Chondrocyte (in vitro differentiated cells): ENCODE results near the gene ZDHHC7. TPM values are rescaled to one million over a fixed set of nuclear protein-coding genes. Genes with fewer than 3 reads are reported as not detected.

ENCODE experiments used
- DNase-seq: peaks from one replicate; pipeline ENCODE4 v3.0.0; 2021; ENCODE audit warnings: mixed read lengths, low spot score
- H3K27ac Mint-ChIP-seq: one replicate; pipeline ENCODE4 v1.8.0; 2021; ENCODE audit warnings: mild to moderate bottlenecking, moderate library complexity, mixed read lengths; ENCODE audit not compliant: unreplicated experiment
- H3K27me3 Mint-ChIP-seq: 2 replicates; pipeline ENCODE4 v1.8.0; 2021; ENCODE audit warnings: low read depth, mixed read lengths
- H3K36me3 Mint-ChIP-seq: 2 replicates; pipeline ENCODE4 v1.8.0; 2021; ENCODE audit warnings: low read depth, mixed read lengths
- H3K4me1 Mint-ChIP-seq: 2 replicates; pipeline ENCODE4 v1.8.0; 2021; ENCODE audit warnings: low read depth, mild to moderate bottlenecking, mixed read lengths
- H3K4me3 Mint-ChIP-seq: one replicate; pipeline ENCODE4 v1.8.0; 2021; ENCODE audit warnings: mild to moderate bottlenecking, moderate library complexity, mixed read lengths; ENCODE audit not compliant: unreplicated experiment
- H3K9me3 Mint-ChIP-seq: 2 replicates; pipeline ENCODE4 v1.8.0; 2021; ENCODE audit warnings: low read depth, mixed read lengths
- CTCF ChIP-seq: fragments of 200-600 bp; sonication (generic); IDR thresholded peaks from 2 replicates; pipeline ENCODE4 v1.5.0; 2021; ENCODE audit warnings: antibody characterized with exemption, mild to moderate bottlenecking, moderate library complexity
- total RNA-seq: library from RNA; stranded (reverse); gene quantifications from 3 replicates; pipeline ENCODE4 v1.2.1, GENCODE V29; 2021

The ZDHHC7 gene
- total RNA-seq, 1 donor from 2014 or later: 50.2 TPM

DNA sequence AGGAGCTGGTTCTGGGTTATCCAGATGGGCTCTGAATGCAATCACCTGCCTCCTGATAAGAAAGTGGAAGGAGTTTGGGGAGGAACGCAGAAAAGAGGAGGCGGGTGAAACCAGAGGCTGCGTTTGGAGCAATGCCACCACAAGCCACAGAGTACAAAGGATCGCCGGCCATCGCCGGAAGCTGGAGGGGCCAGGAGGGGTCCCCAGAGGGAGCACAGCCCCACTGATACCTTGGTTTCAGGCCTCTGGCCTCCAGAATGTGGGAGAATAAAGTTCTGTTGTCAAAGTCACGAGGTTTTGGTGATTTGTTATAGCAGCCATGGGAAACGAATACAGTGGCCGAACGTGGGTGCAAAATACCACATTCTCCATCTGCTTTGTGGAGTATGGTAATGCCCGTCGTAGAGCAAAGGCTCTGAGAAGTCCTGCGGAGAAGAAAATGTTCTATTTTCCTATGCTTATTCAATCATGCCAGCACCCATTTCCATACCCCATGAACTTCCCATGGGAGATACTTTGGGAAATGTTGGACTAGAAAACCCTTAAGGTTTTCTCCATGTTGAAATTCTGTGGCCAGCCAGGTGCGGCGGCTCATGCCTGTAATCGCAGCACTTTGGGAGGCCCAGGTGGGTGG, 51.4 kb downstream of the ZDHHC7 start:
- no peak for DNase-seq
- H3K4me3 Mint-ChIP-seq: no peak overlapping the region
- no peaks in the 10 kb centered on the region for H3K36me3 Mint-ChIP-seq
- no peaks in the 10 kb centered on the region for H3K4me1 Mint-ChIP-seq
- H3K27me3 Mint-ChIP-seq: peaks cover 8% of the 10 kb centered on the region
- TF ChIP-seq CTCF: no peak
- no peak overlapping the region for H3K27ac Mint-ChIP-seq
- H3K9me3 Mint-ChIP-seq: no peaks in the 10 kb centered on the region

DNA sequence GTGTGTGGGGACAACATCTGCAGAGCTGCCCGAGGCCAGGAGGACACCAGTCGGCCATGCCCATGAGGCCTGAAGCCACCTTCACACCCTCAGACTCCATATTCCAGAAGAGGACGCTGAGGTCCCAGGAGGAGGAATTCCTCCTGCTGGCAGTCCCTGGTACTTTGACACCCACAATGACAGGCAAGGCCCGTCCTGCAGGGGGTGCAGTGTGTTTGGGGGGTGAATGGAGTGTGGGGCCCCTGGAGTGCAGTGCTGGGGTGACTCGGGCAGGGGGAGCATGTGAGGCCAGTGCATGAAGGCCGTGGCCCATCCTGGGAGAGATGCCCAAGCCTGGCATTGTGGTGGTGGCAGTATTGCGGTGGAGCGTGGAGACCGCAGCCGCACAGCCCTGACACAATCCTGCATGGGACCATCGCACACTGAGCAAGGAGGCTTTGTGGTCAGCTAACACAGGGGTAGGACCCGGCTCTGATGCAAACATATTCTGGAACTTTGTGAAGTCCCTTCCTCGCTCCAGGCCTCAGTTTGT, 52.2 kb downstream of the ZDHHC7 start:
- Mint-ChIP-seq H3K27ac (no peak overlapping the region), H3K4me1 (no peaks in the 10 kb centered on the region), H3K36me3 (no peaks in the 10 kb centered on the region), H3K9me3 (no peaks in the 10 kb centered on the region), H3K4me3 (no peak overlapping the region), H3K27me3 (peaks cover 8% of the 10 kb centered on the region)
- TF ChIP-seq CTCF: peak; percentile 49
- DNase-seq: no peak

GRCh38 chr16:84957792-84958191, 53.5 kb downstream of the ZDHHC7 start:
- H3K9me3 Mint-ChIP-seq: no peaks in the 10 kb centered on the region
- peaks cover 2% of the 10 kb centered on the region for H3K27me3 Mint-ChIP-seq

GRCh38 chr16:84957192-84957591, 54.1 kb downstream of the ZDHHC7 start:
- no peak overlapping the region for H3K27ac Mint-ChIP-seq
- H3K27me3 Mint-ChIP-seq: peaks cover 1% of the 10 kb centered on the region
- no peaks in the 10 kb centered on the region for H3K9me3 Mint-ChIP-seq
- peaks cover 10% of the 10 kb centered on the region for H3K4me1 Mint-ChIP-seq
- no peak overlapping the region for H3K4me3 Mint-ChIP-seq
- DNase-seq: no peak
- no peaks in the 10 kb centered on the region for H3K36me3 Mint-ChIP-seq
- no peak for TF ChIP-seq CTCF

More at GRCh38 chr16:84957792-84958191, 53.5 kb downstream of the ZDHHC7 start:
- no peak overlapping the region for H3K4me3 Mint-ChIP-seq
- TF ChIP-seq CTCF: no peak
- no peaks in the 10 kb centered on the region for H3K36me3 Mint-ChIP-seq
- H3K4me1 Mint-ChIP-seq: peaks cover 6% of the 10 kb centered on the region
- no peak for DNase-seq
- H3K27ac Mint-ChIP-seq: no peak overlapping the region

- Mint-ChIP-seq H3K27ac (no peak overlapping the region), H3K4me3 (no peak overlapping the region), H3K36me3 (no peaks in the 10 kb centered on the region), H3K4me1 (peaks cover 12% of the 10 kb centered on the region), H3K9me3 (no peaks in the 10 kb centered on the region), H3K27me3 (no peaks in the 10 kb centered on the region)
- TF ChIP-seq CTCF: no peak
- no peak for DNase-seq
These were observed 55.9 kb downstream of the ZDHHC7 start for GRCh38 chr16:84955427-84955826.
